D341Med (cell line): ENCODE results near the gene PUS1.
A peak's percentile ranks its signal among the peaks of the same experiment; 100 is the strongest.

Experiments
- DNase-seq: peaks from one replicate; pipeline ENCODE4 v3.0.0; 2012; ENCODE audit warnings: low spot score

The PUS1 gene

GRCh38 chr12:131916306-131917138, 12.6 kb upstream of the PUS1 start:
- DNase-seq = no peak

GRCh38 chr12:131917139-131917710, 11.9 kb upstream of the PUS1 start:
- DNase-seq = no peak

GRCh38 chr12:131917711-131918306, 11.3 kb upstream of the PUS1 start:
- no peak for DNase-seq

- no peak for DNase-seq
Observed at GRCh38 chr12:131918311-131919050, 10.6 kb upstream of the PUS1 start.

GRCh38 chr12:131919051-131919347, 10.1 kb upstream of the PUS1 start:
- no peak for DNase-seq

GRCh38 chr12:131919366-131920156, 9.5 kb upstream of the PUS1 start:
- DNase-seq = no peak

GRCh38 chr12:131920157-131920508, 8.9 kb upstream of the PUS1 start:
- no peak for DNase-seq

GRCh38 chr12:131920902-131921840, 7.9 kb upstream of the PUS1 start:
- DNase-seq = no peak

- DNase-seq = no peak
Observed at GRCh38 chr12:131921866-131922769, 7.0 kb upstream of the PUS1 start.

- no peak for DNase-seq
Observed at GRCh38 chr12:131922772-131923171, 6.3 kb upstream of the PUS1 start.

- no peak for DNase-seq
Observed at GRCh38 chr12:131923260-131923659, 5.8 kb upstream of the PUS1 start.

GRCh38 chr12:131927110-131928079, 1.7 kb upstream of the PUS1 start:
- DNase-seq = no peak

- DNase-seq = no peak
Observed at GRCh38 chr12:131928080-131928710, 881 bp upstream of the PUS1 start.

- peak; percentile 64 for DNase-seq
Observed at GRCh38 chr12:131929581-131930456, 743 bp downstream of the PUS1 start.

GRCh38 chr12:131930510-131930909, 1.4 kb downstream of the PUS1 start:
- no peak for DNase-seq

- no peak for DNase-seq
Observed at GRCh38 chr12:131933387-131933786, 4.3 kb downstream of the PUS1 start.

- no peak for DNase-seq
Observed at GRCh38 chr12:131934535-131934934, 5.5 kb downstream of the PUS1 start.
